ENCODE results near the gene ODF2.

GRCh38 chr9:128498911-128499310 lies 43.1 kb downstream of the ODF2 start:
- TF ChIP-seq EZH2 (IDR thresholded peaks at IDR 0.05; ENCODE audit: borderline replicate concordance, low read length) (no peak), CTCF (IDR thresholded peaks at IDR 0.05; ENCODE audit: low read length) (no peak)

Data from OCI-LY1 (cell line).